ENCODE results near the gene JARID2. TPM values are rescaled to one million over a fixed set of nuclear protein-coding genes. Genes with fewer than 3 reads are reported as not detected.

Gene JARID2
- total RNA-seq, 1 donor from 2014 or later: 5.0 TPM

- Histone ChIP-seq H3K27ac (no peak overlapping the region), H3K9me3 (no peaks in the 10 kb centered on the region), H3K36me3 (no peaks in the 10 kb centered on the region), H3K4me1 (peaks cover 3 to 28% of the 10 kb centered on the region in 2 donors), H3K4me3 (no peak overlapping the region), H3K27me3 (no peaks in the 10 kb centered on the region)
- intact Hi-C loops (cut with DNase I): no loop called here
- no peak for DNase-seq (ENCODE audit: low spot score in 2 of 2)
- TF ChIP-seq CTCF (IDR thresholded peaks at IDR 0.05): no peak
Measured at GRCh38 chr6:15312500-15312899, 66.6 kb downstream of the JARID2 start.

GRCh38 chr6:15313367-15313766 is 67.5 kb downstream of the JARID2 start:
- intact Hi-C loops (cut with DNase I): no loop called here
- no peak for DNase-seq (ENCODE audit: low spot score in 2 of 2)
- peaks cover 3 to 24% of the 10 kb centered on the region in 2 donors for H3K4me1 ChIP-seq
- no peak overlapping the region for H3K4me3 ChIP-seq
- H3K9me3 ChIP-seq: no peaks in the 10 kb centered on the region
- no peak for TF ChIP-seq CTCF (IDR thresholded peaks at IDR 0.05)
- no peaks in the 10 kb centered on the region for H3K36me3 ChIP-seq
- H3K27ac ChIP-seq: no peak overlapping the region
- H3K27me3 ChIP-seq: no peaks in the 10 kb centered on the region

GRCh38 chr6:15316754-15317153 is 70.9 kb downstream of the JARID2 start:
- no peak for DNase-seq (ENCODE audit: low spot score in 2 of 2)
- no peaks in the 10 kb centered on the region for H3K9me3 ChIP-seq
- intact Hi-C loops (cut with DNase I): no loop called here
- no peaks in the 10 kb centered on the region for H3K36me3 ChIP-seq
- no peaks in the 10 kb centered on the region for H3K27me3 ChIP-seq
- peaks cover 3 to 9% of the 10 kb centered on the region in 2 donors for H3K4me1 ChIP-seq
- H3K4me3 ChIP-seq: no peak overlapping the region
- H3K27ac ChIP-seq: no peak overlapping the region
- TF ChIP-seq CTCF (IDR thresholded peaks at IDR 0.05): no peak

- H3K36me3 ChIP-seq: no peaks in the 10 kb centered on the region
- H3K27ac ChIP-seq: no peak overlapping the region
- no peak for TF ChIP-seq CTCF (IDR thresholded peaks at IDR 0.05)
- H3K4me1 ChIP-seq: peaks cover 3 to 9% of the 10 kb centered on the region in 2 donors
- intact Hi-C loops (cut with DNase I): no loop called here
- no peak overlapping the region for H3K4me3 ChIP-seq
- DNase-seq (ENCODE audit: low spot score in 2 of 2): no peak
- H3K27me3 ChIP-seq: no peaks in the 10 kb centered on the region
- H3K9me3 ChIP-seq: no peaks in the 10 kb centered on the region
Measured at GRCh38 chr6:15317251-15317650, 71.4 kb downstream of the JARID2 start.

GRCh38 chr6:15317934-15318902 is 72.3 kb downstream of the JARID2 start:
- Histone ChIP-seq H3K27me3 (no peaks in the 10 kb centered on the region), H3K27ac (no peak overlapping the region), H3K9me3 (no peaks in the 10 kb centered on the region), H3K36me3 (no peaks in the 10 kb centered on the region), H3K4me1 (peaks cover 0 to 5% of the 10 kb centered on the region in 2 donors), H3K4me3 (no peak overlapping the region)
- DNase-seq (ENCODE audit: low spot score in 2 of 2): no peak
- TF ChIP-seq CTCF (IDR thresholded peaks at IDR 0.05): no peak
- intact Hi-C loops (cut with DNase I): no loop called here

Measured in ascending aorta (tissue), 2 donors.